HG03469 (cell line): ENCODE results near the gene GPHA2.

ENCODE experiments used
- ATAC-seq: cut with Tn5 transposase; IDR thresholded peaks from one replicate; pipeline ENCODE4 v1.9.1; 2021; ENCODE audit warnings: mild to moderate bottlenecking, moderate library complexity, moderate number of reproducible peaks; ENCODE audit not compliant: unreplicated experiment

The GPHA2 gene

DNA sequence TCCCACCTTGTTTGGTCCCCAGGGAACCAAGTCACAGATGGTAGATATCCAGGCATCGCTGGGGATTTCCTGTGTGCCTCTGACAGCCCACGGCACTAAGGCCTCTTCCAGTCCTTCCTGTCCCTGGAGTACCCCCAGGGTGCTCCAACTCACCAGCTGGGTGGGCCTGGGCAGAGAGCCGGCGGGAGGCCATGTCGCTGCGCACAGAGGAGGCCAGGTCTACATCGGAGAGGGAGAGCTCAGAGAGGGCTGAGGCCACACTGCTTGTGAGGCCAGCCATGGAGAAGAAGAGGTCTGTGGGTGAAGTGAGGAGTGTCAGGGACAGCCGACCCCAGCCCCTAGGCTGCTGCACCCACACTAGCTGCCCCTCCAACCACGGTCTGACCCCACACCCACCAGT, 24.0 kb downstream of the GPHA2 start:
- no peak for ATAC-seq

DNA sequence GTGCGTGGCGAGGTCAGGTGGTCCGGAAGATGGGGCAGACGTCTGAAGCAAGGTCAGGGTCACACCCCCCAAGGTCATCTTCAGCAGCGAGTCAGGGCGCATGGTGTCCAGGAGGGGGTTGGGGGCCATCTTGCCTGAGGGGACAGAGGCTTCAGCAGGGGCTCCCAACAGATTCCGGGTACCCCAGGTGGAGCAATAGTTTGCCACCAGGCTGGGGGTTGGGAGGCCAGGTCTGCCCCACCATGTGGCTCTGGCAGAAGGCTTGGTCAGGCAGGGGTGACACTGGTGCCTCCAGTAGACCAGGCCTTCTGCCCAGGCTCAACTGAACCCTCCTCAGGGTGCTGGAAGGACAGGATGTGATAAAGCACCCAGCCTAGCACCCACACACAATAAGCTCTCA, 24.6 kb downstream of the GPHA2 start:
- ATAC-seq = no peak

- ATAC-seq = no peak
Observed at GRCh38 chr11:64910451-64911093, 25.1 kb downstream of the GPHA2 start.

- no peak for ATAC-seq
Observed at GRCh38 chr11:64909653-64910343, 25.9 kb downstream of the GPHA2 start.

GRCh38 chr11:64908766-64909165, 26.9 kb downstream of the GPHA2 start:
- no peak for ATAC-seq

GRCh38 chr11:64906314-64906635, 29.4 kb downstream of the GPHA2 start:
- ATAC-seq = no peak

- ATAC-seq = no peak
Observed at GRCh38 chr11:64905516-64906313, 30.0 kb downstream of the GPHA2 start.

GRCh38 chr11:64903291-64903833, 32.3 kb downstream of the GPHA2 start:
- no peak for ATAC-seq

DNA sequence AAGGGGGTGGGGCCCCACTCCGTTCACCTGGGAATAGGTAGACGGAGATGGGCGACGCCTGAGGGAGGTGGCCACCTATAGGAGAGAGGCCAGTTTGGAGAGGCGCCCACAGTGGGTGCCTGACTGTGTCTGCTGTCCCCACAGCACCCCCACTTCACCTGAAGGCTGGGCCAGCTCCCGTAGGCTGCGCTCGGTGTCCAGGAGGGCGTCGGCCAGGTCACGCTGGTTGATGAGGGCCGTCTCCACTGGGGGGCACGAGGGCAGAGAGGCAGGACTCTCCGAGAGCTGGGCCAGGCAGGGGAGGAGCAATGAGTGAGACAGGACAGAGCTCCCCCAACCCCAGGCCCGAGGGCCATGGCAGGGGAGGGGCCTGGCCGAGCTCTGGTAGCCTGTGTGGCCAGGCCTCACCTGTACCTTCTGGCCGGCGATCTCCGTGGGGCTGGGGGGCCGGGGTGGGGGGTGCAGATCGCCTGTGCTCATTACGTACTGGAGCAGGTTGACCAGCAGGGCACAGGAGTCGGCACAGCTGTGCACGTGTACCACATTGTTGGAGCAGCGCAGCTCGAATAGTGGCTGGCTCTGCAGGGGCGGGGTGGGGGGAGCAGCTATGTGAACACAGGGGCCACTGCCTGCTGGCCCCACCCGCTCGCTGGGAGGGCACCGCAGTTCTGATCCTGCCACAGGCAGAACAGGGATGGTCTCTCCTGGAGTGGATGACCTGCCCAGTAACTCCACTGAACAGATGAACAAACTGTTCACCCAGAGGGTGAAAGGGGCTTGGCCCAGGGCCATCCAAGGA, 33.4 kb downstream of the GPHA2 start:
- ATAC-seq = no peak

DNA sequence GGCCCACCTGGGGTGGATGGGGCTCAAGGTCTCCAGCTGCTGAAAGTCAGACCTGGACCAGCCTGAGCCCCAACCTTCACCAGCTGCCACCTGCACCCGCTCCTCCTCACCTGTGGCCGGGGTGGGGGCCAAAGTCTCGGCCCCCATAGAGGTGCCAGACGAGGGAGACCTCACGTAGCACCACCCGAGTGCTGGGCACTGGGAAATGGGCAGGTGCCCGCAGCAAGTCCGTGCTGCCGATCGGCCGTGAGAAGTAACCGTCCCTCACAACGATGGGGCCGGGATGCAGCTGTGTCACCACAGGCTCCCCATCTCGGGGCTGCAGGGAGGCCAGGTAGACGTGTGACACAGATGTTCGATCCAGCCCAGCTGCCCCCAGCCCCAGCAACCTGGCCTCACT, 34.9 kb downstream of the GPHA2 start:
- no peak for ATAC-seq

DNA sequence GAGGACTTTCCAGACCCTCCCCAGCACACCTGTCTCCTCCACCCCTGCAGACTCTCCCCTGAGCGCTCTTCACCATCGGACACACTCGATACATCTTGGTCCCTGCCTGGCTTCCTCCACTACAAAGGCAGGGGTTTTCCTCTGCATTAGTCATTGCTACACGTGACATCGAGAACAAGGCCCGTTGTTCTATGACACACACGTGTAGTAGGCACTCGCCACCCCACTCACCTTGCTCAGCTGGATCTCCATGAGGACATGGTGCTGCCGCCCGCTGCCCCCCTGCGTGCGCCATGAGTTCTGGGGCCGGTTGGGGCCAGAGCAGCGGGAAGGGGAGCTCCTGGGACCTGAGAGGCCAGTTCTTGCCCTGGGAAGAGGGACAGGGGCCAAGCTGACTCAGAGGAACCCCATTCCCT, 35.4 kb downstream of the GPHA2 start:
- no peak for ATAC-seq

GRCh38 chr11:64898541-64898940, 37.2 kb downstream of the GPHA2 start:
- no peak for ATAC-seq

DNA sequence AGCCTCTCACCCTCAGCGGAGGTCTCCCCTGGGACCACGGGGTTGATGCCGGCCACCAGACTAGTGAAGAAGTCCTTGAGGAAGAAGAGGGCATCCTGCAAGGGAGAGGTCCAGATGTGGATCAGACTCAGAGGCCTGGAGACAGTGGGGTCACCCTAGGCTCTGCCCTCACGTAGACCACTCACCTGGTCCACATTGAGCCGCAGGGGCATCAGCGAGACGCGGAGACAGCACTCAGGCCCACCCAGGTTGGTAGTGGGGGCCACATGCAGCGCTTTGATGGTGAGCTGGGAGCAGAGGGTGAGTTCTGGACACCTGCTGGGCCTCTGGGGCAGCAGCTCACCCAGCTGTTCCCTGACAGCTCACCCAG, 37.6 kb downstream of the GPHA2 start:
- ATAC-seq = no peak

DNA sequence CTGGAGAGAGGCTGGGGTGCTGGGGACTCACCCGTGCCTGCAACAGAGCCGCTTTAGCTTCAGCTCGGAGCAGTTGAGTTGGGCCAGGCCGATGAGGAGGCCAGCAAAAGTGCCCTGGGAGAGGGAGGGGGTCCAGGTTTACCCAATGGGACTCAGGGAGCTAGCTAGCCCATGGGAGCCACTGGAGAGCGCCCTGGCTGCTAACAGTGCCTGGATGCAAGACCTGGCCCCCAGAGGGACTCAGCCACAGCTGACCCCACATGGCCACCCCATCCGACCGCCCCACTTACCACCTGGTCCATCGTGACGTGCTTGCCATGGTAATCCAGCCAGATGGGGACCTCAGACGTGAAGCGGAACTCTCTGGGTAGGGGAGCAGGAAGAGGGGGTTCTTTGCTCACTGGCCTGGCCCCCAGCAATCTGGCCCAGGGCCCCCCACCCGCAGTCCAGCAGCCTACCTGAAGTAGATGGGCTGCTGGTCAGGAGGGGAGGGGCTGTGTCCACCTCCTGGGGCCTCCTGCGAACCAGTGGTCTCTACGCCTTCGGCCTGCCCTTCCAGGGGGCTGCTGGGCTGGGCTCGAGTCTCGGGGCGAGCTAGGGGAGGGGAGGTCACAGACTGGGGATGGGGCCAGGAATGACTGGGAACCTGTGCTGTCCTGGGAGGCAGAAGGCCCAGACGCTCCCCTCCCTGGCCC, 38.2 kb downstream of the GPHA2 start:
- no peak for ATAC-seq

GRCh38 chr11:64896448-64897022, 39.2 kb downstream of the GPHA2 start:
- no peak for ATAC-seq

GRCh38 chr11:64894812-64895452, 40.8 kb downstream of the GPHA2 start:
- no peak for ATAC-seq

DNA sequence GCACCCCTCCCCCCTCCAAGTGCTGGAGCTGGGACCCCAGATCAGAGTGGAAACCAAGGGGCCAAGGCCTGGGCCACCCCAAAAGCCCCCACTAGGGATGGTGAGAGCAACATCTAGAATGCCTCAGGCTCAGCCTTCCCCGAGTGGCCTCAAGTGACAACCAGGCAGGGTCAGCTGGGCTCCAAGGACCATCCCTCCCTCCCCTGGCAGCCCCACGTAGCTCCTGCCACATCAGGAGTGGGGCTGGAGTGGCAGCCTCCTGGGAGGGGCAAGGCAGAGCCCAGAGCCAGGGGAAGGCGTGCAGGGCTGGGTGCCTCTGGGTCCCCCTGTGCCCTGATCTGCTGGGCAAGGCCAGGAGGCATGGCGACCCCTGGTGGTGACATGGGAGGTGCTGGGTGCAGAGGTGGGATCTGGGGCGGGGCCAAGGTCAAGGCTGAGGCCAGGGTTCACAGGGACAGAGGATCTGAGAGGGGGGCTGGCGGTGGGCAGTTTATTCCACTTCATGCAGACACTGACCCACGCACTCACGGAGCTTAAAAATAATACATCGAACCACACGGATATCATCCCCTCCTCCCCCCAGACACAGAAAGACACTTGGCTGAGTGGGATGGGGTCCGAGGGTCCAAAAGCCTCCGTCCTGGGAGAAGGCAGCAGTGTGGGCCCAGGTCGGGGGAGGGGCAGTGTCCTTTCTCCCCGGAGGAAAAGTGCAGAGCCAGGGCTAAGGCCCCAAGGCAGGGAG, 41.5 kb downstream of the GPHA2 start:
- no peak for ATAC-seq

DNA sequence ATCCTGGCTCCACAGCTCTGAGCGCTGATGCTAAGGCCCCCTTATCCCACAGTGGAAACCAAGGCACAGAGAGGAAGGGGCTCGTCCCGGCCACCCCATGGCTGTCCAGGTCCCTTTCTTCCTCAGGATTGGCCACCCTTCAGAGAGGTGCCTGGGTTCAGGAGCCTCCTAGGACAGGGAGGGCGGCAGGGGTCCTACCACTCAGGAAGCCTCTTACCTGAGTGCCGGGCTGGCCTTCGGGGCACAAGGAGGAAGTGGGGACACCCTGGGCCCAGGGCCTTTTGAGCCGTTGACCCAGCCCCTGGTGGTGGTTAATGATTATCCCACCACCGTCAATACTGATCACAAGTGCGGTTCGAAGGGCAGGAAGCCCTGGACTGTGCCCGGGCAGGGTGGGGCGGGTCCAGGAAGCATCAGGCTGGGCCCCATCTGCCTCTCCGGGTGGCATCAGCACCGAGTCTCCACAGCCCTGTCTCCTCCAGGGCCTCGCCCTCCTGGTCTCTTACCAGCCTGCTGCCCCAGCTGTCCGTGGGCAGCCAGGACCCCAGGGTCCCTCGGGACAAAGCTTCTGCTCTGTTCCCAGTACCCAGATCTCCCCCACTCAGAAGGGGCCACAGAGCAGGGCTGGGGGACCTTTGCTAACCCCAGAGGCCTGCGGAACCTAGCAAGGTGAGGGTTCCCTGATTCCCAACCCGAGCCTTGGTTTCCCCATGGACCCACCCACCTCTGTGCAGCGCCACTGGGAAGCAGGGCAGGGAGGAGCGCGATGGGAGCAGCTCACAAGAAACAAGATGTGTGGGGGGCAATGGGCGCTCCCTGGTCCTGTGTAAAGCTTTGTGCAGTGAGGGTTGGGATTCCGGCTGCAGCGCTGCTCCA, 42.3 kb downstream of the GPHA2 start:
- no peak for ATAC-seq
